H1 (cell line): ENCODE results near the gene HOMER2. TPM values are rescaled to one million over a fixed set of nuclear protein-coding genes. Genes with fewer than 3 reads are reported as not detected.

Source experiments
- CTCF ChIA-PET: fragments of 300-600 bp; sonication (Branson Sonifier 250); formaldehyde crosslinking; loops from one replicate; lab custom pipeline; 2021; ENCODE audit not compliant: partially characterized antibody; lab: Charles Lee
- POLR2A ChIA-PET: fragments of 300-600 bp; sonication (Branson Sonifier 250); formaldehyde crosslinking; loops from one replicate; lab custom pipeline; 2021; ENCODE audit warnings: inconsistent platforms; ENCODE audit not compliant: partially characterized antibody; lab: Charles Lee
- DNase-seq, 2 experiments: peaks; one replicate each; pipeline versions ENCODE4 v3.0.0 to v3.0.0-alpha.2; 2010 to 2022; ENCODE audit warnings: low spot score in 2 of 2, low read depth in 1 of 2, mixed read lengths in 1 of 2
- FAIRE-seq: peaks from 2 replicates; lab custom pipeline; 2011; peaks lifted over from hg19 to GRCh38; lab: Jason Lieb, UNC
- H2AFZ ChIP-seq: 2 replicates; pipeline ENCODE4 v1.8.1; 2012; ENCODE audit warnings: low read length, inconsistent platforms
- H2AK5ac ChIP-seq: 2 replicates; pipeline ENCODE4 v1.6.1; 2013; ENCODE audit warnings: low read depth, low read length
- H2BK120ac ChIP-seq: replicated peaks from 2 replicates; pipeline ENCODE3; 2013; ENCODE audit warnings: low read depth, low read length, inconsistent platforms
- H2BK12ac ChIP-seq: 2 replicates; pipeline ENCODE4 v1.6.1; 2013; ENCODE audit warnings: low read depth, low read length
- H2BK15ac ChIP-seq: 2 replicates; pipeline ENCODE4 v1.6.1; 2013; ENCODE audit warnings: low read length
- H2BK20ac ChIP-seq: 2 replicates; pipeline ENCODE4 v1.6.1; 2013; ENCODE audit warnings: low read length
- H2BK5ac ChIP-seq: 2 replicates; pipeline ENCODE4 v1.6.1; 2013; ENCODE audit warnings: low read depth, low read length
- H3K14ac ChIP-seq: 2 replicates; pipeline ENCODE4 v1.6.1; 2013; ENCODE audit warnings: inconsistent platforms; ENCODE audit not compliant: insufficient read length
- H3K18ac ChIP-seq: 2 replicates; pipeline ENCODE4 v1.6.1; 2013; ENCODE audit warnings: low read length; ENCODE audit errors: extremely low read depth
- H3K23ac ChIP-seq: 2 replicates; pipeline ENCODE4 v1.6.1; 2013; ENCODE audit warnings: inconsistent platforms; ENCODE audit not compliant: insufficient read length
- H3K23me2 ChIP-seq: 2 replicates; pipeline ENCODE4 v1.6.1; 2013; ENCODE audit warnings: low read depth, low read length
- H3K27ac ChIP-seq: 2 replicates; pipeline ENCODE4 v1.6.1; 2011; ENCODE audit warnings: low read depth, low read length, inconsistent platforms
- H3K27me3 ChIP-seq, 4 experiments: replicated peaks in 1 of 4; 1 replicate in 1 of 4; 2 replicates in 3 of 4; pipeline versions ENCODE4 v1.6.1 to v1.8.1; 2011 to 2013; ENCODE audit warnings: low read length in 3 of 4, mild to moderate bottlenecking in 3 of 4, inconsistent platforms in 2 of 4, mixed read lengths in 2 of 4, moderate library complexity in 1 of 4; ENCODE audit not compliant: control insufficient read depth in 3 of 4, insufficient read depth in 3 of 4; ENCODE audit errors: extremely low read depth in 1 of 4
- H3K36me3 ChIP-seq, 4 experiments: 2 replicates each; pipeline versions ENCODE4 v1.6.1 to v1.8.1; 2011 to 2013; ENCODE audit warnings: mild to moderate bottlenecking in 4 of 4, low read length in 3 of 4, moderate library complexity in 2 of 4, control low read depth in 1 of 4, inconsistent platforms in 1 of 4; ENCODE audit not compliant: insufficient read depth in 4 of 4, control insufficient read depth in 2 of 4
- H3K4ac ChIP-seq: replicated peaks from 2 replicates; pipeline ENCODE3; 2013; ENCODE audit warnings: low read length, low read depth, mixed read lengths, inconsistent platforms; ENCODE audit not compliant: insufficient read length
- H3K4me1 ChIP-seq, 4 experiments: replicated peaks in 1 of 4; 1 replicate in 1 of 4; 2 replicates in 3 of 4; pipeline versions ENCODE4 v1.6.1 to v1.8.1; 2011 to 2013; ENCODE audit warnings: low read length in 3 of 4, inconsistent platforms in 2 of 4, mixed read lengths in 1 of 4; ENCODE audit not compliant: insufficient read depth in 4 of 4, control insufficient read depth in 3 of 4
- H3K4me2 ChIP-seq, 2 experiments: 2 replicates each; pipeline versions ENCODE4 v1.6.1 to v1.8.1; 2011 to 2013; ENCODE audit warnings: low read depth in 2 of 2, low read length in 2 of 2, control low read depth in 1 of 2, inconsistent platforms in 1 of 2, mild to moderate bottlenecking in 1 of 2; ENCODE audit not compliant: insufficient read depth in 1 of 2
- H3K4me3 ChIP-seq, 4 experiments: fragments of 200-600, 300-600 bp in 1 of 4; sonication (generic), shearing (Covaris generic), sonication (Bioruptor Twin) in 1 of 4; 2 replicates each; pipeline versions ENCODE4 v1.5.1 to v1.8.1; 2011 to 2016; ENCODE audit warnings: low read length in 4 of 4, low read depth in 3 of 4, control low read depth in 2 of 4, inconsistent platforms in 2 of 4, mild to moderate bottlenecking in 2 of 4, mixed read lengths in 1 of 4, moderate library complexity in 1 of 4; ENCODE audit not compliant: insufficient read depth in 2 of 4; ENCODE audit errors: extremely low read depth in 1 of 4
- H3K56ac ChIP-seq: replicated peaks from 2 replicates; pipeline ENCODE3; 2013; ENCODE audit warnings: low read depth, mild to moderate bottlenecking, mixed read lengths, low read length, inconsistent platforms; ENCODE audit not compliant: insufficient read length
- H3K79me1 ChIP-seq: 2 replicates; pipeline ENCODE4 v1.6.1; 2013; ENCODE audit warnings: low read depth, low read length, control low read depth
- H3K79me2 ChIP-seq, 2 experiments: 2 replicates each; pipeline versions ENCODE4 v1.6.1 to v1.8.1; 2012 to 2013; ENCODE audit warnings: low read length in 2 of 2, mild to moderate bottlenecking in 2 of 2, inconsistent platforms in 1 of 2; ENCODE audit not compliant: insufficient read depth in 2 of 2, control insufficient read depth in 1 of 2
- H3K9ac ChIP-seq, 4 experiments: replicated peaks in 1 of 4; 1 replicate in 1 of 4; 2 replicates in 3 of 4; pipeline versions ENCODE4 v1.6.1 to v1.8.1; 2011 to 2013; ENCODE audit warnings: low read depth in 3 of 4, low read length in 3 of 4, control low read depth in 2 of 4, mild to moderate bottlenecking in 2 of 4, moderate library complexity in 2 of 4, inconsistent platforms in 1 of 4; ENCODE audit errors: extremely low read depth in 1 of 4
- H3K9me3 ChIP-seq, 2 experiments: 2 replicates each; pipeline versions ENCODE4 v1.6.1 to v1.8.1; 2012 to 2013; ENCODE audit warnings: mild to moderate bottlenecking in 2 of 2, moderate library complexity in 2 of 2, control low read depth in 1 of 2, inconsistent platforms in 1 of 2, low read depth in 1 of 2, low read length in 1 of 2, mixed read lengths in 1 of 2; ENCODE audit not compliant: insufficient read depth in 2 of 2
- H4K20me1 ChIP-seq, 2 experiments: replicated peaks in 1 of 2; 2 replicates each; pipeline versions ENCODE3 to v1.8.1; 2011 to 2013; ENCODE audit warnings: inconsistent platforms in 2 of 2, low read length in 2 of 2, mild to moderate bottlenecking in 1 of 2; ENCODE audit not compliant: insufficient read depth in 2 of 2, control insufficient read depth in 1 of 2
- H4K5ac ChIP-seq: 2 replicates; pipeline ENCODE4 v1.6.1; 2013; ENCODE audit warnings: low read length, low read depth, mixed read lengths, inconsistent platforms; ENCODE audit not compliant: insufficient read length
- H4K8ac ChIP-seq: 2 replicates; pipeline ENCODE4 v1.8.0; 2013; ENCODE audit warnings: mild to moderate bottlenecking, moderate library complexity, low read length, inconsistent platforms; ENCODE audit not compliant: insufficient read depth; ENCODE audit errors: extremely low read depth
- H4K91ac ChIP-seq: replicated peaks from 2 replicates; pipeline ENCODE3; 2013; ENCODE audit warnings: low read length, mixed read lengths, inconsistent platforms; ENCODE audit not compliant: insufficient read length
- ASH2L ChIP-seq: fragments of 200-600, 300-600 bp; sonication (generic); IDR thresholded peaks from one replicate; pipeline ENCODE4 v1.7.1; 2017; ENCODE audit warnings: low read length
- CEBPB ChIP-seq: IDR thresholded peaks from 2 replicates; pipeline ENCODE4 v1.6.1; 2012; ENCODE audit warnings: low read depth, low read length
- CREB1 ChIP-seq: IDR thresholded peaks from 2 replicates; pipeline ENCODE4 v1.6.1; 2012; ENCODE audit warnings: inconsistent platforms
- CTBP2 ChIP-seq: IDR thresholded peaks from 2 replicates; pipeline ENCODE4 v1.7.0; 2011; ENCODE audit warnings: borderline replicate concordance, mild to moderate bottlenecking, moderate library complexity, mixed read lengths, low read length; ENCODE audit not compliant: insufficient read depth, insufficient read length
- EP300 ChIP-seq, 2 experiments: IDR thresholded peaks; 1 replicate in 1 of 2; 2 replicates in 1 of 2; pipeline ENCODE4 v1.6.1; 2011 to 2012; ENCODE audit warnings: low read depth in 2 of 2, low read length in 2 of 2, mild to moderate bottlenecking in 2 of 2, borderline replicate concordance in 1 of 2, inconsistent platforms in 1 of 2, moderate library complexity in 1 of 2
- HDAC6 ChIP-seq: IDR thresholded peaks from one replicate; pipeline ENCODE4 v1.7.1; 2012; ENCODE audit warnings: low read depth, mild to moderate bottlenecking, inconsistent platforms, low read length, moderate library complexity
- JUN ChIP-seq: IDR thresholded peaks from 2 replicates; pipeline ENCODE4 v1.6.1; 2011; ENCODE audit warnings: low read depth, mild to moderate bottlenecking, improper control_type of control experiment, low read length
- KDM4A ChIP-seq: IDR thresholded peaks from one replicate; pipeline ENCODE4 v1.7.1; 2012; ENCODE audit warnings: low read depth, mild to moderate bottlenecking, moderate library complexity, low read length, inconsistent platforms; ENCODE audit not compliant: severe bottlenecking
- ZNF274 ChIP-seq: IDR thresholded peaks from 2 replicates; pipeline ENCODE4 v1.7.0; 2012; ENCODE audit warnings: low read length, borderline replicate concordance; ENCODE audit errors: extremely low read depth
- WGBS, 2 experiments: shearing (Covaris generic) in 1 of 2; methylation state at CpG; one replicate each; pipeline versions ENCODE4 v1.1.6 to v1.1.7; 2013 to 2015; ENCODE audit warnings: low lambda C conversion rate in 2 of 2, mixed read lengths in 2 of 2, inconsistent platforms in 1 of 2, low coverage in 1 of 2, missing lambda C conversion rate in 1 of 2; ENCODE audit not compliant: insufficient replicate concordance in 2 of 2, insufficient coverage in 1 of 2, insufficient read length in 1 of 2; ENCODE audit errors: extremely low coverage in 1 of 2, missing lambda C conversion rate in 1 of 2; 5-methylcytosine and 5-hydroxymethylcytosine counted together
- polyA plus RNA-seq, 7 experiments: library from polyadenylated mRNA; depleted of rRNA in 3 of 7; stranded (reverse) in 5 of 7; unstranded in 2 of 7; fragments of >200 nt in 5 of 7; fragments of 200-250 nt in 2 of 7; gene quantifications; 1 replicate in 5 of 7; 2 replicates in 1 of 7; 4 replicates in 1 of 7; pipeline versions ENCODE4 v1.2.1 to v1.2.3, GENCODE V29; 2011 to 2013; ENCODE audit warnings: missing spikeins in 2 of 7, mixed read lengths in 2 of 7
- total RNA-seq: library from RNA; stranded (reverse); fragmentation: NEBNext Ultra II Directional; extraction: Animal tissue kit (Norgen Biotek cat#: 25700); gene quantifications from 2 replicates; pipeline ENCODE4 v1.2.1, GENCODE V29; 2021

Gene HOMER2
- total and polyA plus RNA-seq, 2 of the 8 experiments (the other 6 are each of a cell fraction or from before 2014, with no cell fraction given) = 12.5 to 27.6 TPM

- WGBS, 2 experiments = 90% methylated on average over 5 of the region's 5 CpGs; no CpG with 5 or more reads in 1 of the 2 experiments
- no peak overlapping the region for H3K23ac ChIP-seq
- no peak for TF ChIP-seq KDM4A
- TF ChIP-seq HDAC6 = no peak
- no peak for TF ChIP-seq CTBP2
- no peak for TF ChIP-seq EP300 (IDR thresholded peaks at IDR 0.05; ENCODE audit: borderline replicate concordance in 1 of 2, low read depth in 2 of 2, low read length in 2 of 2)
- TF ChIP-seq ZNF274 = no peak
- no peak for TF ChIP-seq CREB1
- no peak for TF ChIP-seq ASH2L
- TF ChIP-seq JUN = no peak
- no peak for TF ChIP-seq CEBPB
- H2BK12ac ChIP-seq = no peak overlapping the region
- no peak overlapping the region for H3K9ac ChIP-seq
- H3K18ac ChIP-seq = no peak overlapping the region
- H4K5ac ChIP-seq = no peak overlapping the region
- no peak overlapping the region for H2BK120ac ChIP-seq
- H3K79me1 ChIP-seq = no peaks in the 10 kb centered on the region
- H4K8ac ChIP-seq = no peak overlapping the region
- H3K9me3 ChIP-seq = no peaks in the 10 kb centered on the region
- H3K27me3 ChIP-seq = no peaks in the 10 kb centered on the region
- no peak overlapping the region for H3K14ac ChIP-seq
- peaks cover 0 to 22% (median 7%) of the 10 kb centered on the region in 4 experiments; a peak in 4 of 8 replicates for H3K36me3 ChIP-seq
- no peak overlapping the region for H3K27ac ChIP-seq
- H4K91ac ChIP-seq = no peak overlapping the region
- no peak overlapping the region for H3K4me2 ChIP-seq
- CTCF ChIA-PET = no interaction called here
- FAIRE-seq = no peak
- POLR2A ChIA-PET = no interaction called here
- no peak overlapping the region for H2AK5ac ChIP-seq
- H3K23me2 ChIP-seq = no peaks in the 10 kb centered on the region
- H2BK20ac ChIP-seq = no peak overlapping the region
- H3K4me3 ChIP-seq = no peak overlapping the region
- H3K79me2 ChIP-seq = no peaks in the 10 kb centered on the region
- H3K4ac ChIP-seq = no peak overlapping the region
- no peak overlapping the region for H2BK15ac ChIP-seq
- no peak for DNase-seq
- H4K20me1 ChIP-seq = no peaks in the 10 kb centered on the region
- no peak overlapping the region for H2AFZ ChIP-seq
- no peak overlapping the region for H2BK5ac ChIP-seq
- H3K56ac ChIP-seq = no peak overlapping the region
- no peaks in the 10 kb centered on the region for H3K4me1 ChIP-seq
Measured at GRCh38 chr15:82823049-82823448, 129.5 kb downstream of the HOMER2 start.
